NCI-H2081 treated with DMSO at 0.1 percent for 48 hours (cell line): ENCODE measurements around the gene DDX11.
"Not testable (repeated sequence)": the region's sequence is repeated elsewhere in the genome, so short reads cannot be mapped to it uniquely, and the experiment has no call there.

Experiments used
- DNase-seq: peaks from one replicate; lab custom pipeline; 2025; lab: John Stamatoyannopoulos, UW

The DDX11 gene

GRCh38 chr12:31073527-31074332 is at the start of gene DDX11:
DDX11 (plus strand) TSS chr12:31073860; CDS start chr12:31078394, 4,534 bp downstream.
- DNase-seq: peak; percentile 77

DNA sequence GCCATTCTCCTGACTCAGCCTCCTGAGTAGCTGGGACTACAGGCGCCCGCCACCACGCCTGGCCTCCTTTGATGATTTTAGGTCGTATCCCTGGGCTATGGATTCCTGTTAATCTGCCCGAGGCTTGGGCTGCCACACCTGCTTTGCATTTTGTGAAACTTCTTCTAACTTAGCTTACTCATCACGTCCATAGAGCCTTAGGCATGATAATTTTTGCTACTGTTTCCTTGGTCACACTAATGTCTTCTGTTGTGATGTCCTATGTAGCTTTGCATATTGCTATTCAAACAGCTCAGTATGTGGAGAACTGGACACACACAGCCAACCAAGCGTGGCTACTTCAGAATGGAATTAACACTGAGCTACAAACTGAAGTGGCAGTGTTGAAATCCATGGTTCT is 47.5 kb upstream of the DDX11 start:
- DNase-seq: no peak

DNA sequence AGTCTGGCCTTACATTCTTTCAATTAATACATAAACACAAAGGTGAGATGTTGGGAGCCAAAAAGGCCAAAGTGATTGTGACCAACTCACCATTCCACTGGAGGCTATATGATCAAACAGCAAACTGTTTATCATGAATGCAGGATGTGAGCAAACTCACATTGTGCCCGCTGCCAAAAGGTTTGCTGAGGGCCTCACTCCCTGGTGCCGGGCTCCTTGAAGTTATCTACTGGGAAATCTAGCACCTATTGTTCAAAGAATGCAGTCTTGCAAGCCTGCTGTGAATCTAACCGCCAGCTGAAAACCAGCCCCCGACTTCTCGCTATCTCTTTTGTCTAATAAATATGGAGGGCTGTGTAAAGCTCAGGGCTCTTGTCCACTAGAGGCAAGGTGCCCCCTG is 46.7 kb upstream of the DDX11 start:
- DNase-seq: not testable (repeated sequence)

DNA sequence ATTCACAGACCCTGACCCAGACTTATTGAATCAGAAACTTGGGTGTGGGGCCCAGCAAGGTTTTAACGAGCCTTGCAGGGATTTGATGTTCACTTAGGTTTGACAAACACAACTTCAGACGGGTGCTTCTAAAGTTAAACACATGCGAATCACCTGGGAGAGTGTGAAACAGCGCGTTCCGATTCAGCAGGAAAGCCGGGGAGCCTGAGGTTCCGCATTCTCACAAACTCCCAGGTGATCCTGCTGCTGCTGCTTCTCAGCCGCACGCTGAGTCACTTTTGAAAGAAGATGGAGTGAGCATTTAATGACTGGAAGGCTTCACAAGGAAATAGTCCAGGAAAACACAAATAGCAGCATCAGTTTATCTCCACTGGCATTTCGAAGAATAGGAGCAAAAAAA is 44.2 kb upstream of the DDX11 start:
- no peak for DNase-seq

DNA sequence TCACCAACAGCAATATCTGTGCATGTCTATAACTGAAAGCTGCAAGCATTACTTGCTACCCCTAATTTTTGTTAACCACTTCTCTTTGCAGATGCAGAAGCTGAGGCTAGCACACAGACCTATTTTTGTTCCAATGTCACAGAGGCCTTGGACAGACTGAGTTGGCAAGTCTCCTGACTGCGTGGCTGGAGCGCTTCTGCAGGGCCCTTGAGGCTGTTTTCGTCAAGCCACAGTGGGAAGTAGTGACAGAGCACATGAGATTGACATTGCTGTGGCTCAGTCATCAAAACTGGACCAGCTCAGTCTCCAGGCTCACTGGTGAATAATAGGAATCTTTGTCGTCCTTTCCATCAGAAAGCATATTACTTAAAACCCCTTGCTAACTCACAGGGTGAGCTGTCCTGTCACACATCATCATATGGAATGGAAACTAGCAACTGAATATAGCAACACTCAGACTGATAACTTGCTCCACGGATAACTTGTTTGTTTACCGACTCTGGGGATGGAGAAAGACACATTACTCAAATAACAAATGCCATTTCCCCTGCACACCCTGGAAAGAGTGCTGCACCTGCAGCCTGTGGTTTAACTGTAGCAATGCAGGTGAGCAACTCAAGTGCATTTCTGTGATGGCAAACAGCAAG is 43.6 kb upstream of the DDX11 start:
- no peak for DNase-seq

DNA sequence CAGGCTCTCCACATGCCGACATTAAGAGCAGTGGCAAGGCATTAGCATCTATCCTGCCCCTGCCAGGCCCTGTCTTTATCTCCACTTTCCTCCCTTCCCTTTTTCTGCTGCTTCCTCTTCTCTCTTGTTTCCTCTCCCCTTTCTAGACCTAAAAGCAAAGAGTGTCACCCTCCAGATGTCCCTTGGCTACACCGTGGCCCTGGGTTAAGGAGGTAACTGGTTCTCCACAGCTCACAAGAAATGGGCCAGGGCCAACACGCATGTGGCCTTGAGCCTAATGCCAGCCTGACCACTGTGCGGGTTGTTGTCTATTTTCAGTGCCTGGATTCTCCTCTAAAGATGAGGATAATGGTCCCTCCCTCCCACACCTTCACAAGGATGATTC is 41.7 kb upstream of the DDX11 start:
- DNase-seq: no peak

DNA sequence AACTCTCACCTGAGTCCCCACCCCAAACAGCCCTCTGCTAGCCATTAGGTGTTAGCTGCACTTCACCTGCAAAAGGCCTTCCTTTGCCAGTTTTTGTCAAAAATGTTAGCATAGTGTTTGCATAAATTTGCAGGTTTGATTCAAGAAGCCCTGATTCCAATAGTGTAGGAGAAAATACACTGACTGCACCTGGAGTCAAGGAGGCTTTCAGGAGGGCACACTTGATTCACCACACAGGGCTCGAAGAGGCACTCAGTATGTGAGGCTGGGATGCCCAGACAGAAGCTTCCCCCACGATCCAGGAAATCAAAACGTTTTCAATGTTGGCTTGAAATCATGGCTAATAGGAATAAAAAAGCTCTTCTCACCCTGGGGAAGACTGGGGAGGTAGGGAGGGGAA is 40.5 kb upstream of the DDX11 start:
- no peak for DNase-seq

DNA sequence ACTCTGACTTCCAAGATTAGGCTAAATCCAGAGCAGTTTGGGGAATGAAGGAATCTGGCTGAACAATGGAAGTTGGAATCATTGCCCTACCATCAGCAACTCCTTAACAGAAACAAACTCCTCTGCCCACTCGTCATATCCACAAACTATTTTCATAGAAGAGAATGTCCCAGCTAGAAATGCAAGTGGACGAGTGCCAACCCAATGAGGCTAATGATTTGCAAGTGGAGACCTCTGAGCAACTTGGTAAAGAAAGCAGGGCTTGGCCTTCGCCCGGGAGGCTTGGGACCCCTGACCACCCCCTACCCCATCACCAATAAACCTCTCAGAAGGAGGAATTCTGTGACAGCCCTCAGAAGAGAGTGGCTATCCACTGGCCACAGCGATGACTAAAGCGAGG is 40.0 kb upstream of the DDX11 start:
- no peak for DNase-seq

DNA sequence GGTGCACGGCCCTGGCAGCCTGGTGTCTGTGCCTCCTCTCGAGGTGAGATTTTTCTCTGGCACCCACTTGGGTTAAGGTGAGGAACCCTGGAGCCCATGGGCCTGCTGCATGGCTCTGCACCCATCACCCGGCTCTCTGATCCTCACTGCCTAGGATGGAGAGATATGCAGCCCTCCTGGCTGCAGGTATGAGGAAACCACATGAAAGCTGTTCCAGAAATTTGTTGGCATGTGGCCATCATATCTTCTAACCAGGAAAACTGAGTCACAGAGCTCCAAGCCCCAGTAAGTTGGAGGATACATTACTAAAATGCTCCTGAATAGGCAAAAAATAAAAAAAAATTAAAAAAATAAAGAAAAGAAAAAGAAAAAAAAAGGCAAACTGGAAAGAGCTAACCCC is 39.3 kb upstream of the DDX11 start:
- DNase-seq: no peak

DNA sequence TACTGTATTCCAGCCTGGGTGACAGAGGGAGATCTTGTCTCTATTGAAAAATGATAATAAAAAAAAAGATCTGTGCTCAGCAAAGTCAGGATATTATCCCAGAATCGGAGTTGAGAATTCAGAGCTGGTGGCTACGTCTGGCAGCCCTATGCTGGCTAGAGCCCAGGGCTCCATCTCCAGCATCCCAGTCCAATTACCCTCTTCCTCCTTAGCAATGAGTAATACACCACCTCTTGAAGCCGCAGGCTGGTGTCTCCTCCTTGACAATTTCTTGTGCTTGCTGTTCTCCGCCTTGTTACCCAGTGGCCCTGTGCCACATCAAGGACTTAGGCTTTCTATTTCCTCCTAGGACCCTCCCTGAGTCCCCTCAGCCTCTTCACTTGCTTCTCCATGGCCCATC is 38.4 kb upstream of the DDX11 start:
- no peak for DNase-seq

DNA sequence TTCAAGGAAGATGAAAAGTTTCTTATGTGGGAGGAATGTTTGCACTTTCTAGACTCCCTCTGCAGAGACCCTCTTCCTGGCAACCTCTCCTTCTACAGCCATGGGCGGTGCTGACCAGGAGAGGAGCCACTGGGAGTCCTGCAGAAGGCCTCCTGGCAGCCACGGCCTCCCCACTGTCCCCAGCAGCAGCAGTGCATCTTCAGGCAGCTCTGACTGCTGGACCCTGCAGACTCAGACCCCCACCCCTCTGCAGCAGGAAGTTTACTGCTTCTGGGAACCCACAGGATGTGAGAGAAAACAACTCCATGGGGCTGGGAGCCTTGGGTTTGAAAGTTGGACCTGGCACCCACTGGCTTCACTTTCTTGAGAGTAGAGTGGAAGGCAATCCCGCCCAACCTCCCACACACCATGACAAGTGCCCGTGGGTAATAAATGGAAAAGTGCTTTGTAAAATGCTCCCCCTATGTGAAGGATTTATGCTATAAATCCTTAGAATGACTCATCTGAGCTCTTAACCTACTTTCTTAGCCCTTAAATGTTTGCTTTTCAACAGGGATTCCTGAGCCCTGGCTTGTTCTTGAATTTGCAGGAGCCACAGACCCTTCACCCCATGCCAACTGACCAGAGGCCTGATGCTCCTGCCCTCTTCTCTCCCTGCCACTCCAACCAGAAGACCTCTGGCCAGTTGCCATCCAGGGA is 37.5 kb upstream of the DDX11 start:
- no peak for DNase-seq

- no peak for DNase-seq
These were observed 36.6 kb upstream of the DDX11 start for GRCh38 chr12:31037028-31037427.

DNA sequence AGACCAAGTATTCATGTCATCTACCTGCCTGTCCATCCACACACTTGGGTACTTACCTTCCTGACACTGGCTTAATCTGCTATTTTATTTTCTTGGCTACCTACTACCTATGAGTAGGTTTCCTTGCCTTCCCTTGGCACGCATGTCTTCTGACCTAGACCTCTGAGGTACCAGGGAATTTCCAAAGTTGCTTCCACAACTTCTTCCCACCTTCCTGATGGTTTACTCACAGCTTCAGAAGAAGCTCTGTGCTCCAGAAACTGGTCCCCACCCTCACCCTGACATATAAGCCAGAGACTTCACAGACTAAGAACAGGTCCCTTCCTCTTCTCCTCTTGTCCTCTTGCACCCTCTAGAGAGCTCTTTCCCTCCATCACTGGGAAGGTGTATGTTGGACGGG is 35.7 kb upstream of the DDX11 start:
- DNase-seq: no peak

GRCh38 chr12:31041033-31041564 is 32.6 kb upstream of the DDX11 start:
- no peak for DNase-seq

DNA sequence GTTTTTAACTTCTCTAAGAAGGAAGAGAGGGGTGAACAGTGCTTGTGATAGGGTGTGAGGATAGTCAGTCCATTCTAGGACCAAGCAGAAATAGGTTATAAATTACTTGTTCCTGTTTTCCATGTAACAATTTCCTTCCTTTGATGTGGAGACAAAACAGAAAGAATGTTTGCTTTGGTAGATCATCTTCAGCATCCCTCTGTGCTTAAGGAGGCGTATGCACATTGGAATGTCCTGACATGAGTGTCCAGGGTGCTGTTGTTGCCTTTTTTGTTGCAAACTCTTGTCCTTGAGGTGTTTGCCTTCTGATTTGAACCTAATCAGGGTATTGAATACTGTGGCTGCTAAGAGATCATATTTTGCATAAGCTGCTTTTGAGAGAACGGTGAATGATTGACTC is 23.5 kb upstream of the DDX11 start:
- DNase-seq: not testable (repeated sequence)

- not testable (repeated sequence) for DNase-seq
These were observed 23.1 kb upstream of the DDX11 start for GRCh38 chr12:31050548-31050947.

DNA sequence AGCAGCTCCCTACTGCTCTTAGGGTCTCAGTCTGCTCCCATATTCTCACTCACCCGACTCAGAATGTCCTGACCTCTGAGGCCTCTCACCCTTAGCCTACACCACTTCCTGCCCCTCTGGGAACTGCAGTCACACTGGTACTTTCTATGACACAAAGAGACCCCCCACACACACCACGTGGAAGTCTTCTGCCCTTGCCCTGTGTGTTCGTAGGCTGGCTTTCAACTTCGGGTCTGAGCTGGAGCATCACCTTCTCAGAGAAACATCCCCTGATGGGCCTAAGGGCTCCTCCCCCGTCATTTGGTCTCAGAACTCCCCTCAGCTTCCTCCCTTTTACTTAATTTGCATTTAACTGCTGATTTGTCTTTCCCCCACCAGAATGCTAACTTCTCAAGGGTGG is 22.0 kb upstream of the DDX11 start:
- not testable (repeated sequence) for DNase-seq

GRCh38 chr12:31052121-31052520 is 21.5 kb upstream of the DDX11 start:
- not testable (repeated sequence) for DNase-seq

- not testable (repeated sequence) for DNase-seq
These were observed 20.8 kb upstream of the DDX11 start for GRCh38 chr12:31052666-31053439.

GRCh38 chr12:31053944-31054343 is 19.7 kb upstream of the DDX11 start:
- DNase-seq: not testable (repeated sequence)

DNA sequence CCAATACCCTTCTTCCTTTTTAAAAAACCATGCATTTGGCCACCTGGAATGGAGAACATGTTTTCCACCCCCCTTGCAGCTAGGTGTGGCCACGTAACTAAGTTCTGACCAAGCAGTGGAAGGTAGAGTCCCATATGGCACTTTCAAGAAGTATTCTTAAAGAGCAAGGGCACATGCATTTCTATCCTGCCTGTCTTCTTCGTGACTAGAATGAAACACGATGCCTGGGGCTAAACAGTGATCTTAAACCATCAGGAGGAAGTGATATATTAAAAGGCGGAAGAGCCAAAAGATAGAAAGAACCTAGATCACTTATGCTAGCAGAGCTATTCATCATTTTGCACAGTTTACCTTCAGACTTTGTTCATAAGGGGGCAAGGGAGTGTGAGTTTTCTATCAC is 16.0 kb upstream of the DDX11 start:
- no peak for DNase-seq

GRCh38 chr12:31066196-31066595 is 7.5 kb upstream of the DDX11 start:
- DNase-seq: not testable (repeated sequence)
